ENCODE results near the gene TMEM129. TPM values are rescaled to one million over a fixed set of nuclear protein-coding genes. Genes with fewer than 3 reads are reported as not detected.
A peak's percentile ranks its signal among the peaks of the same experiment; 100 is the strongest.

The TMEM129 gene
- total RNA-seq, 1 experiment from 2014 or later: 41.2 TPM

GRCh38 chr4:1708581-1708980, 12.5 kb downstream of the TMEM129 start:
- no peak overlapping the region for H2AFZ ChIP-seq
- DNase-seq: peak in 1 of 2 experiments; percentile 65
- H3K4me2 ChIP-seq: peak overlapping the region; percentile 22; the same call in 1 of the 2 replicates
- H4K20me1 ChIP-seq (ENCODE audit: insufficient read depth): peaks cover 39% of the 10 kb centered on the region
- no peak for TF ChIP-seq CTCF (conservative IDR thresholded peaks at IDR 0.05)
- no peak for TF ChIP-seq EZH2 (IDR thresholded peaks at IDR 0.05; ENCODE audit: low read depth)
- peaks cover 18% of the 10 kb centered on the region; the same call in 1 of the 2 replicates for H3K36me3 ChIP-seq (ENCODE audit: low read depth)
- H3K27ac ChIP-seq: peak overlapping the region; percentile 13; the same call in 1 of the 2 replicates
- H3K9me3 ChIP-seq (ENCODE audit: insufficient read depth, low read depth): no peaks in the 10 kb centered on the region
- no peaks in the 10 kb centered on the region for H3K27me3 ChIP-seq (ENCODE audit: insufficient read depth, low read depth)
- intact Hi-C loops (cut with micrococcal nuclease; ENCODE audit: unreplicated experiment): no loop called here
- H3K4me3 ChIP-seq: no peak overlapping the region
- ChIA-PET CTCF (no interaction called here), POLR2A (ENCODE audit: unreplicated experiment) (interaction anchor here (0.7 kb wide), 1 partner anchor 723 kb away, joined by 21 read pairs; no protein-coding TSS in a partner anchor)
- peaks cover 86% of the 10 kb centered on the region for H3K79me2 ChIP-seq (ENCODE audit: low read depth)
- peaks cover 20% of the 10 kb centered on the region; the same call in 1 of the 2 replicates for H3F3A ChIP-seq (ENCODE audit: insufficient read depth, low read depth)
- no TSS peak for BruUV-seq (replicated peaks)
- H3K9me2 ChIP-seq (ENCODE audit: insufficient read depth): no peaks in the 10 kb centered on the region
- H3K4me1 ChIP-seq (replicated peaks; ENCODE audit: insufficient read depth): peaks cover 15% of the 10 kb centered on the region

GRCh38 chr4:1706358-1706757, 14.8 kb downstream of the TMEM129 start:
- peaks cover 18% of the 10 kb centered on the region; the same call in 1 of the 2 replicates for H3K36me3 ChIP-seq (ENCODE audit: low read depth)
- BruUV-seq (replicated peaks): no TSS peak

GRCh38 chr4:1705732-1706131, 15.4 kb downstream of the TMEM129 start:
- no peak overlapping the region for H3K27ac ChIP-seq
- peaks cover 54% of the 10 kb centered on the region for H4K20me1 ChIP-seq (ENCODE audit: insufficient read depth)
- intact Hi-C loops (cut with micrococcal nuclease; ENCODE audit: unreplicated experiment): no loop called here
- no peaks in the 10 kb centered on the region for H3K27me3 ChIP-seq (ENCODE audit: insufficient read depth, low read depth)
- TF ChIP-seq CTCF (conservative IDR thresholded peaks at IDR 0.05) (no peak), EZH2 (IDR thresholded peaks at IDR 0.05; ENCODE audit: low read depth) (no peak)
- CTCF ChIA-PET: no interaction called here
- no peak overlapping the region for H2AFZ ChIP-seq
- DNase-seq: no peak
- H3K79me2 ChIP-seq (ENCODE audit: low read depth): peaks cover 89% of the 10 kb centered on the region
- peaks cover 14% of the 10 kb centered on the region; the same call in 1 of the 2 replicates for H3F3A ChIP-seq (ENCODE audit: insufficient read depth, low read depth)
- no peaks in the 10 kb centered on the region for H3K9me2 ChIP-seq (ENCODE audit: insufficient read depth)
- no peak overlapping the region for H3K4me3 ChIP-seq
- no peak overlapping the region for H3K4me2 ChIP-seq
- H3K36me3 ChIP-seq (ENCODE audit: low read depth): peaks cover 18% of the 10 kb centered on the region; the same call in 1 of the 2 replicates
- H3K9me3 ChIP-seq (ENCODE audit: insufficient read depth, low read depth): no peaks in the 10 kb centered on the region
- no TSS peak for BruUV-seq (replicated peaks)
- POLR2A ChIA-PET (ENCODE audit: unreplicated experiment): no interaction called here
- H3K4me1 ChIP-seq (replicated peaks; ENCODE audit: insufficient read depth): peaks cover 11% of the 10 kb centered on the region

More at GRCh38 chr4:1706358-1706757, 14.8 kb downstream of the TMEM129 start:
- TF ChIP-seq CTCF (conservative IDR thresholded peaks at IDR 0.05) (no peak), EZH2 (IDR thresholded peaks at IDR 0.05; ENCODE audit: low read depth) (no peak)
- H3K9me3 ChIP-seq (ENCODE audit: insufficient read depth, low read depth): no peaks in the 10 kb centered on the region
- H2AFZ ChIP-seq: no peak overlapping the region
- H3K4me3 ChIP-seq: no peak overlapping the region
- POLR2A ChIA-PET (ENCODE audit: unreplicated experiment): no interaction called here
- intact Hi-C loops (cut with micrococcal nuclease; ENCODE audit: unreplicated experiment): no loop called here
- peaks cover 12% of the 10 kb centered on the region; the same call in 1 of the 2 replicates for H3F3A ChIP-seq (ENCODE audit: insufficient read depth, low read depth)
- H3K27ac ChIP-seq: no peak overlapping the region
- CTCF ChIA-PET: no interaction called here
- H3K4me2 ChIP-seq: no peak overlapping the region
- peaks cover 52% of the 10 kb centered on the region for H4K20me1 ChIP-seq (ENCODE audit: insufficient read depth)
- peaks cover 11% of the 10 kb centered on the region for H3K4me1 ChIP-seq (replicated peaks; ENCODE audit: insufficient read depth)
- DNase-seq: no peak
- H3K79me2 ChIP-seq (ENCODE audit: low read depth): peaks cover 94% of the 10 kb centered on the region
- no peaks in the 10 kb centered on the region for H3K27me3 ChIP-seq (ENCODE audit: insufficient read depth, low read depth)
- no peaks in the 10 kb centered on the region for H3K9me2 ChIP-seq (ENCODE audit: insufficient read depth)

All from PC-9 (cell line).